GM19397 (cell line): Measurements from ENCODE around the gene PHLDA2.
A peak's percentile ranks its signal among the peaks of the same experiment; 100 is the strongest.
"Not testable (repeated sequence)": the region's sequence is repeated elsewhere in the genome, so short reads cannot be mapped to it uniquely, and the experiment has no call there.

ENCODE experiments used
- ATAC-seq: cut with Tn5 transposase; IDR thresholded peaks from one replicate; pipeline ENCODE4 v1.9.1; 2021; ENCODE audit warnings: mild to moderate bottlenecking, moderate library complexity; ENCODE audit not compliant: unreplicated experiment

Gene PHLDA2

GRCh38 chr11:2916114-2916891 lies 12.9 kb downstream of the PHLDA2 start:
- no peak for ATAC-seq

- no peak for ATAC-seq
These were observed 13.7 kb downstream of the PHLDA2 start for GRCh38 chr11:2915473-2915872.

GRCh38 chr11:2914455-2915195 lies 14.6 kb downstream of the PHLDA2 start:
- no peak for ATAC-seq

- ATAC-seq, result no peak
These were observed 15.4 kb downstream of the PHLDA2 start for GRCh38 chr11:2913776-2914175.

GRCh38 chr11:2913019-2913431 lies 16.2 kb downstream of the PHLDA2 start:
- ATAC-seq, result no peak

GRCh38 chr11:2912498-2912897 lies 16.7 kb downstream of the PHLDA2 start:
- ATAC-seq, result no peak

- no peak for ATAC-seq
These were observed 17.3 kb downstream of the PHLDA2 start for GRCh38 chr11:2911785-2912391.

- ATAC-seq, result no peak
These were observed 18.0 kb downstream of the PHLDA2 start for GRCh38 chr11:2911088-2911784.

- ATAC-seq, result no peak
These were observed 18.7 kb downstream of the PHLDA2 start for GRCh38 chr11:2910401-2910955.

- ATAC-seq, result no peak
These were observed 19.9 kb downstream of the PHLDA2 start for GRCh38 chr11:2909133-2909902.

- no peak for ATAC-seq
These were observed 21.1 kb downstream of the PHLDA2 start for GRCh38 chr11:2908130-2908529.

- not testable (repeated sequence) for ATAC-seq
These were observed 23.9 kb downstream of the PHLDA2 start for GRCh38 chr11:2905299-2905698.

GRCh38 chr11:2904153-2905052 lies 24.8 kb downstream of the PHLDA2 start:
- no peak for ATAC-seq

GRCh38 chr11:2903672-2904011 lies 25.6 kb downstream of the PHLDA2 start:
- no peak for ATAC-seq

GRCh38 chr11:2902784-2903671 lies 26.2 kb downstream of the PHLDA2 start:
- no peak for ATAC-seq

GRCh38 chr11:2901854-2902783 lies 27.1 kb downstream of the PHLDA2 start:
- peak; percentile 89 for ATAC-seq

- ATAC-seq, result no peak
These were observed 27.9 kb downstream of the PHLDA2 start for GRCh38 chr11:2901196-2901796.
